K562 (cell line): ENCODE data around the gene SYNGR1. TPM values are rescaled to one million over a fixed set of nuclear protein-coding genes. Genes with fewer than 3 reads are reported as not detected.

Source experiments
- ATAC-seq: fragments of 200-7000 bp; cut with Tn5 transposase; 3 replicates; pipeline ENCODE4 v1.9.1; 2020; ENCODE audit warnings: moderate library complexity
- BruUV-seq: library from RNA; stranded (reverse); fragments of 400-500 nt; replicated peaks from 2 replicates; lab custom pipeline; 2021; lab: Mats Ljungman, UMichigan
- CTCF ChIA-PET: fragments of 300-600 bp; formaldehyde crosslinking; extraction: SDS; loops from one replicate; lab custom pipeline; 2021; ENCODE audit warnings: low intra/inter-chr PET ratio; lab: Yijun Ruan, JAX
- POLR2A ChIA-PET: fragments of 300-600, 350-650 bp; sonication (Branson Sonifier 250); formaldehyde crosslinking; extraction: SDS; loops from one replicate; lab custom pipeline; 2021; ENCODE audit warnings: antibody characterized with exemption, inconsistent platforms; lab: Yijun Ruan, JAX
- DNase-seq, 4 experiments: peaks; one replicate each; pipeline versions ENCODE4 v3.0.0 to v3.0.0-alpha.2; 2011 to 2018; ENCODE audit warnings: low spot score in 3 of 4, mixed read lengths in 3 of 4; ENCODE audit errors: extremely low read depth in 1 of 4
- FAIRE-seq: peaks from 2 replicates; lab custom pipeline; 2011; peaks lifted over from hg19 to GRCh38; lab: Jason Lieb, UNC
- H2AFZ ChIP-seq: 2 replicates; pipeline ENCODE4 v1.6.0; 2011; ENCODE audit warnings: low read depth, low read length, control low read depth, inconsistent platforms
- H3K27ac ChIP-seq: fragments of 200-600 bp; 3 replicates; pipeline ENCODE4 v1.8.0; 2011; ENCODE audit warnings: low read depth, mild to moderate bottlenecking, control low read depth, inconsistent platforms, low read length, moderate library complexity, mixed read lengths; ENCODE audit errors: extremely low read depth
- H3K27me3 ChIP-seq, 2 experiments: fragments of 300-600 bp in 1 of 2; 2 replicates in 1 of 2; 3 replicates in 1 of 2; pipeline versions ENCODE4 v1.6.0 to v1.8.0; 2011; ENCODE audit warnings: inconsistent platforms in 2 of 2, low read length in 2 of 2, mild to moderate bottlenecking in 1 of 2, mixed read lengths in 1 of 2, moderate library complexity in 1 of 2; ENCODE audit not compliant: control insufficient read depth in 2 of 2, insufficient read depth in 2 of 2
- H3K36me3 ChIP-seq: fragments of 300-600 bp; 3 replicates; pipeline ENCODE4 v1.8.0; 2011; ENCODE audit warnings: mild to moderate bottlenecking, low read length, inconsistent platforms; ENCODE audit not compliant: control insufficient read depth, insufficient read depth
- H3K4me1 ChIP-seq, 2 experiments: fragments of 200-600 bp in 1 of 2; replicated peaks in 1 of 2; 2 replicates in 1 of 2; 3 replicates in 1 of 2; pipeline versions ENCODE4 v1.5.1 to v1.8.0; 2011; ENCODE audit warnings: inconsistent platforms in 2 of 2, low read length in 2 of 2, mild to moderate bottlenecking in 1 of 2, mixed read lengths in 1 of 2, moderate library complexity in 1 of 2; ENCODE audit not compliant: control insufficient read depth in 2 of 2, insufficient read depth in 2 of 2
- H3K4me2 ChIP-seq: 2 replicates; pipeline ENCODE4 v1.6.1; 2011; ENCODE audit warnings: low read length, control low read depth, inconsistent platforms, mixed read lengths; ENCODE audit not compliant: insufficient read depth
- H3K4me3 ChIP-seq: fragments of 200-600 bp; sonication (generic), shearing (Covaris generic); 2 replicates; pipeline ENCODE4 v1.5.1; 2016; ENCODE audit warnings: control low read depth, inconsistent platforms
- H3K79me2 ChIP-seq: fragments of 200-600 bp; 3 replicates; pipeline ENCODE4 v1.8.0; 2011; ENCODE audit warnings: low read length, inconsistent platforms; ENCODE audit not compliant: control insufficient read depth, insufficient read depth
- H3K9ac ChIP-seq, 2 experiments: 2 replicates each; pipeline versions ENCODE4 v1.6.0 to v1.6.1; 2011; ENCODE audit warnings: low read depth in 2 of 2, low read length in 2 of 2, control low read depth in 1 of 2, inconsistent platforms in 1 of 2, mild to moderate bottlenecking in 1 of 2, mixed read lengths in 1 of 2; ENCODE audit not compliant: insufficient read depth in 1 of 2
- H3K9me1 ChIP-seq: one replicate; pipeline ENCODE4 v1.6.0; 2011; ENCODE audit warnings: inconsistent platforms, mild to moderate bottlenecking, low read length, moderate library complexity; ENCODE audit not compliant: control insufficient read depth, insufficient read depth
- H3K9me3 ChIP-seq: replicated peaks from 2 replicates; pipeline ENCODE4 v1.5.1; 2011; ENCODE audit warnings: low read depth, low read length, inconsistent platforms; ENCODE audit not compliant: control insufficient read depth, insufficient read depth
- H4K20me1 ChIP-seq: replicated peaks from 2 replicates; pipeline ENCODE4 v1.6.1; 2011; ENCODE audit warnings: low read length, inconsistent platforms, mixed read lengths; ENCODE audit not compliant: control insufficient read depth, insufficient read depth
- ARID3B ChIP-seq: fragments of 250-450 bp; sonication (Bioruptor Pico); IDR thresholded peaks from 2 replicates; pipeline ENCODE4 v1.4.0; 2020; ENCODE audit warnings: borderline replicate concordance
- CTCF ChIP-seq, 3 experiments: IDR thresholded peaks in 2 of 3; conservative IDR thresholded peaks in 1 of 3; 2 replicates each; pipeline ENCODE4 v1.5.1; 2011 to 2012; ENCODE audit warnings: low read length in 3 of 3, mild to moderate bottlenecking in 3 of 3, control low read depth in 2 of 3, improper control_type of control experiment in 1 of 3, inconsistent platforms in 1 of 3, low read depth in 1 of 3, mixed read lengths in 1 of 3, moderate library complexity in 1 of 3; ENCODE audit not compliant: insufficient read depth in 2 of 3
- ELF4 ChIP-seq: fragments of 450-650 bp; formaldehyde crosslinking; IDR thresholded peaks from 2 replicates; pipeline ENCODE4 v1.4.0; 2022; ENCODE audit warnings: missing genetic modification characterization
- HES1 ChIP-seq: fragments of 450-650 bp; IDR thresholded peaks from 2 replicates; pipeline ENCODE4 v1.6.1; 2016; ENCODE audit warnings: low read depth, mild to moderate bottlenecking, moderate library complexity
- LARP7 ChIP-seq: fragments of 450-650 bp; IDR thresholded peaks from 2 replicates; pipeline ENCODE4 v1.6.1; 2016
- MTA1 ChIP-seq: fragments of 450-650 bp; IDR thresholded peaks from 2 replicates; pipeline ENCODE4 v1.6.1; 2017; ENCODE audit warnings: borderline replicate concordance
- OTX1 ChIP-seq: fragments of 450-650 bp; formaldehyde crosslinking; IDR thresholded peaks from 2 replicates; pipeline ENCODE4 v1.4.0; 2022; ENCODE audit warnings: mild to moderate bottlenecking
- PHTF2 ChIP-seq: fragments of 250-450 bp; sonication (Bioruptor Pico); IDR thresholded peaks from 2 replicates; pipeline ENCODE4 v1.5.0; 2021; ENCODE audit warnings: mild to moderate bottlenecking
- RAD21 ChIP-seq, 2 experiments: fragments of 250-450 bp in 1 of 2; fragments of 450-650 bp in 1 of 2; sonication (Bioruptor Pico) in 1 of 2; formaldehyde crosslinking in 1 of 2; IDR thresholded peaks in 1 of 2; conservative IDR thresholded peaks in 1 of 2; 2 replicates each; pipeline versions ENCODE4 v1.4.0 to v1.8.0; 2020 to 2022; ENCODE audit warnings: mild to moderate bottlenecking in 2 of 2, moderate library complexity in 1 of 2
- TOE1 ChIP-seq, 2 experiments: fragments of 450-650 bp in 1 of 2; sonication (generic) in 1 of 2; formaldehyde crosslinking in 1 of 2; IDR thresholded peaks; 2 replicates each; pipeline versions ENCODE4 v1.7.1 to v1.8.0; 2016 to 2022; ENCODE audit warnings: borderline replicate concordance in 2 of 2, mild to moderate bottlenecking in 2 of 2, antibody characterized with exemption in 1 of 2, inconsistent platforms in 1 of 2, low read depth in 1 of 2, missing genetic modification reagents in 1 of 2, moderate library complexity in 1 of 2
- YY1 ChIP-seq, 3 experiments: IDR thresholded peaks; 2 replicates each; pipeline ENCODE4 v1.6.1; 2011; ENCODE audit warnings: low read length in 2 of 3, mild to moderate bottlenecking in 2 of 3, moderate library complexity in 2 of 3, borderline replicate concordance in 1 of 3, control low read depth in 1 of 3, low read depth in 1 of 3; ENCODE audit not compliant: insufficient read depth in 3 of 3, insufficient replicate concordance in 2 of 3, control insufficient read depth in 1 of 3, insufficient read length in 1 of 3; ENCODE audit errors: extremely low read depth in 1 of 3
- ZBTB12 ChIP-seq: fragments of 250-450 bp; sonication (Bioruptor Pico); IDR thresholded peaks from 2 replicates; pipeline ENCODE4 v1.4.0; 2020
- ZFX ChIP-seq: sonication (generic); formaldehyde crosslinking; IDR thresholded peaks from 2 replicates; pipeline ENCODE4 v1.8.0; 2022; ENCODE audit warnings: mild to moderate bottlenecking, missing genetic modification reagents, moderate library complexity
- WGBS: fragments of 100-300 bp; shearing (Covaris generic); methylation state at CpG from one replicate; pipeline ENCODE4 v1.1.6; 2016; ENCODE audit warnings: low coverage, mixed read lengths; ENCODE audit not compliant: insufficient coverage; ENCODE audit errors: missing lambda C conversion rate; 5-methylcytosine and 5-hydroxymethylcytosine counted together
- in situ Hi-C: fragments of 300-500 bp; cut with MboI; formaldehyde crosslinking; loops from 4 replicates; pipeline ENCODE4 v1.15.0; 2018; ENCODE audit warnings: inconsistent platforms, mixed read lengths
- intact Hi-C: fragments of 100-400 bp; cut with micrococcal nuclease; formaldehyde crosslinking; loops from 2 replicates; pipeline ENCODE4 v1.14.2; 2022
- polyA plus RNA-seq, 8 experiments: library from polyadenylated mRNA; depleted of rRNA in 4 of 8; stranded (reverse) in 5 of 8; unstranded in 3 of 8; fragments of >200 nt; fragmentation: Nextera tagmentation in 2 of 8; fragmentation: Illumina TruSeq in 1 of 8; extraction: Ambion mirVana in 2 of 8; extraction: Trizol in 1 of 8; gene quantifications; 2 replicates each; pipeline versions ENCODE4 v1.2.1 to v1.2.3, GENCODE V29; 2011 to 2014; ENCODE audit warnings: inconsistent platforms in 1 of 8, missing spikeins in 1 of 8
- total RNA-seq, 7 experiments: library from RNA; depleted of rRNA in 6 of 7; stranded (reverse); fragments of >200 nt in 6 of 7; fragmentation: Illumina TruSeq in 2 of 7; extraction: Trizol in 2 of 7; gene quantifications; 2 replicates each; pipeline versions ENCODE4 v1.2.1 to v1.2.3, GENCODE V29; 2011 to 2021; ENCODE audit warnings: low replicate concordance in 1 of 7

The SYNGR1 gene
- total and polyA plus RNA-seq, 9 of the 15 experiments (the other 6 are each of a cell fraction or from before 2014, with no cell fraction given), result 1.8 to 15.9 (median 5.5) TPM

- TF ChIP-seq CTCF (IDR thresholded peaks at IDR 0.05 in 2 of 3, conservative IDR thresholded peaks at IDR 0.05 in 1 of 3; ENCODE audit: insufficient read depth in 2 of 3, low read depth in 1 of 3, low read length in 3 of 3) (peak in 1 of 3 experiments; percentile 9; a peak in 1 of 6 replicates), RAD21 (CRISPR knock-in tag; conservative IDR thresholded peaks at IDR 0.05 in 1 of 2, IDR thresholded peaks at IDR 0.05 in 1 of 2) (peak in 1 of 2 experiments; percentile 14; a peak in 1 of 4 replicates), YY1 (IDR thresholded peaks at IDR 0.05; ENCODE audit: borderline replicate concordance in 1 of 3, control insufficient read depth in 1 of 3, extremely low read depth in 1 of 3, insufficient read depth in 3 of 3, insufficient read length in 1 of 3, insufficient replicate concordance in 2 of 3, low read depth in 1 of 3, low read length in 2 of 3) (peak in 1 of 3 experiments; percentile 30)
Measured at GRCh38 chr22:39320616-39321029, 29.2 kb upstream of the SYNGR1 start (continued).

GRCh38 chr22:39325392-39325932 lies 24.3 kb upstream of the SYNGR1 start:
- Histone ChIP-seq H3K4me2 (no peak overlapping the region), H2AFZ (no peak overlapping the region), H3K79me2 (peaks cover 2% of the 10 kb centered on the region; the same call in 1 of the 3 replicates), H3K4me3 (no peak overlapping the region), H4K20me1 (no peaks in the 10 kb centered on the region), H3K36me3 (no peaks in the 10 kb centered on the region), H3K27me3 (no peaks in the 10 kb centered on the region), H3K9me1 (no peaks in the 10 kb centered on the region), H3K27ac (no peak overlapping the region), H3K9me3 (no peaks in the 10 kb centered on the region), H3K4me1 (peaks cover 0 to 12% of the 10 kb centered on the region in 2 experiments; a peak in 3 of 5 replicates), H3K9ac (no peak overlapping the region)
- FAIRE-seq (no peak), DNase-seq (no peak), ATAC-seq (no peak)
- intact Hi-C loops, result no loop called here
- ChIA-PET POLR2A (no interaction called here), CTCF (no interaction called here)
- no TSS peak for BruUV-seq
- 37% methylated on average over 2 of the region's 2 CpGs for WGBS
- in situ Hi-C loops, result no loop called here
- peak; percentile 30; the same call in 1 of the 2 replicates for TF ChIP-seq MTA1
- peak; percentile 59; the same call in 1 of the 2 replicates for TF ChIP-seq OTX1 (CRISPR knock-in tag)
- no peak for TF ChIP-seq PHTF2 (CRISPR knock-in tag)
- no peak for TF ChIP-seq TOE1 (IDR thresholded peaks at IDR 0.05; ENCODE audit: borderline replicate concordance)
- no peak for TF ChIP-seq TOE1 (CRISPR knock-in tag; IDR thresholded peaks at IDR 0.05; ENCODE audit: borderline replicate concordance, low read depth)
- no peak for TF ChIP-seq ZBTB12 (CRISPR knock-in tag)
- no peak for TF ChIP-seq HES1
- peak; percentile 51; the same call in 1 of the 2 replicates for TF ChIP-seq ELF4 (CRISPR knock-in tag)
- no peak for TF ChIP-seq ZFX (CRISPR knock-in tag)
- 0 out of 2 replicates have a peak, but pooled peaks have one; percentile 34 for TF ChIP-seq LARP7
- TF ChIP-seq ARID3B (CRISPR knock-in tag), result no peak
